IMR-90 (cell line): ENCODE measurements around the gene SPATA16. TPM values are rescaled to one million over a fixed set of nuclear protein-coding genes. Genes with fewer than 3 reads are reported as not detected.
"Not testable (repeated sequence)": the region's sequence is repeated elsewhere in the genome, so short reads cannot be mapped to it uniquely, and the experiment has no call there.

Experiments
- ATAC-seq: fragments of 200-7000 bp; cut with Tn5 transposase; 2 replicates; pipeline ENCODE4 v1.9.1; 2020; ENCODE audit warnings: low read depth, mild to moderate bottlenecking, moderate library complexity
- BruUV-seq: library from RNA; stranded (reverse); fragments of 400-500 nt; replicated peaks from 2 replicates; lab custom pipeline; 2021; lab: Mats Ljungman, UMichigan
- CTCF ChIA-PET: fragments of 300-600 bp; formaldehyde crosslinking; extraction: SDS; loops from one replicate; lab custom pipeline; 2021; ENCODE audit warnings: antibody characterized with exemption; lab: Yijun Ruan, JAX
- POLR2A ChIA-PET: fragments of 300-600 bp; sonication (Branson Sonifier 250); formaldehyde crosslinking; loops from one replicate; lab custom pipeline; 2022; ENCODE audit warnings: antibody characterized with exemption; ENCODE audit not compliant: unreplicated experiment; lab: Charles Lee
- DNase-seq: peaks from one replicate; pipeline ENCODE4 v3.0.0; 2013
- H2AFZ ChIP-seq: replicated peaks from 2 replicates; pipeline ENCODE3; 2013; ENCODE audit warnings: low read length, mild to moderate bottlenecking; ENCODE audit not compliant: poor library complexity
- H2AK5ac ChIP-seq: 2 replicates; pipeline ENCODE4 v1.6.1; 2013; ENCODE audit warnings: low read depth, low read length, inconsistent platforms
- H2AK9ac ChIP-seq: replicated peaks from 2 replicates; pipeline ENCODE3; 2013; ENCODE audit warnings: mild to moderate bottlenecking, low read depth, low read length, moderate library complexity; ENCODE audit not compliant: poor library complexity
- H2BK120ac ChIP-seq: 2 replicates; pipeline ENCODE4 v1.6.1; 2013; ENCODE audit warnings: low read depth, low read length, inconsistent platforms
- H2BK15ac ChIP-seq: 3 replicates; pipeline ENCODE4 v1.6.1; 2013; ENCODE audit warnings: low read depth, low read length, inconsistent platforms
- H2BK20ac ChIP-seq: 2 replicates; pipeline ENCODE4 v1.6.1; 2013; ENCODE audit warnings: low read depth, mild to moderate bottlenecking, inconsistent platforms, low read length, moderate library complexity
- H2BK5ac ChIP-seq: 2 replicates; pipeline ENCODE4 v1.6.1; 2013; ENCODE audit warnings: mild to moderate bottlenecking, low read depth, low read length, inconsistent platforms; ENCODE audit not compliant: poor library complexity, severe bottlenecking
- H3K14ac ChIP-seq: replicated peaks from 2 replicates; pipeline ENCODE4 v1.6.1; 2013; ENCODE audit warnings: low read depth, low read length, inconsistent platforms
- H3K18ac ChIP-seq: 2 replicates; pipeline ENCODE4 v1.6.1; 2013; ENCODE audit warnings: low read depth, low read length, control low read depth
- H3K23ac ChIP-seq: 2 replicates; pipeline ENCODE4 v1.6.1; 2013; ENCODE audit warnings: low read depth, low read length, inconsistent platforms
- H3K27ac ChIP-seq: 2 replicates; pipeline ENCODE4 v1.5.1; 2013; ENCODE audit warnings: mild to moderate bottlenecking, control low read depth, low read length; ENCODE audit not compliant: insufficient read depth
- H3K27me3 ChIP-seq: 2 replicates; pipeline ENCODE4 v1.6.1; 2013; ENCODE audit warnings: low read length; ENCODE audit not compliant: control insufficient read depth, insufficient read depth
- H3K36me3 ChIP-seq: 2 replicates; pipeline ENCODE4 v1.6.1; 2013; ENCODE audit warnings: low read length, mixed read lengths; ENCODE audit not compliant: control insufficient read depth, insufficient read depth
- H3K4ac ChIP-seq: 2 replicates; pipeline ENCODE4 v1.6.1; 2013; ENCODE audit warnings: low read depth, low read length, inconsistent platforms
- H3K4me1 ChIP-seq: 2 replicates; pipeline ENCODE4 v1.6.1; 2013; ENCODE audit warnings: low read length, mixed read lengths; ENCODE audit not compliant: control insufficient read depth, insufficient read depth
- H3K4me2 ChIP-seq: 2 replicates; pipeline ENCODE4 v1.6.1; 2013; ENCODE audit warnings: low read depth, mild to moderate bottlenecking, control low read depth, low read length, moderate library complexity
- H3K4me3 ChIP-seq: 2 replicates; pipeline ENCODE4 v1.5.1; 2013; ENCODE audit warnings: low read depth, mild to moderate bottlenecking, control low read depth, low read length, moderate library complexity; ENCODE audit not compliant: insufficient read depth
- H3K56ac ChIP-seq: 2 replicates; pipeline ENCODE4 v1.6.1; 2013; ENCODE audit warnings: low read length, inconsistent platforms; ENCODE audit not compliant: insufficient read depth; ENCODE audit errors: extremely low read depth
- H3K79me1 ChIP-seq, 2 experiments: 2 replicates each; pipeline ENCODE4 v1.6.1; 2013; ENCODE audit warnings: low read length in 2 of 2, inconsistent platforms in 1 of 2, low read depth in 1 of 2
- H3K9ac ChIP-seq: 2 replicates; pipeline ENCODE4 v1.6.1; 2013; ENCODE audit warnings: low read depth, low read length, control low read depth
- H3K9me1 ChIP-seq: 2 replicates; pipeline ENCODE4 v1.6.1; 2013; ENCODE audit warnings: low read length, inconsistent platforms; ENCODE audit not compliant: insufficient read depth
- H3K9me3 ChIP-seq: 2 replicates; pipeline ENCODE4 v1.6.1; 2013; ENCODE audit warnings: low read length; ENCODE audit not compliant: control insufficient read depth, insufficient read depth
- H4K20me1 ChIP-seq: 2 replicates; pipeline ENCODE4 v1.6.1; 2013; ENCODE audit warnings: low read length, inconsistent platforms; ENCODE audit not compliant: insufficient read depth
- H4K5ac ChIP-seq: 2 replicates; pipeline ENCODE4 v1.6.1; 2013; ENCODE audit warnings: mild to moderate bottlenecking, low read depth, low read length, control low read depth
- H4K8ac ChIP-seq, 2 experiments: 2 replicates each; pipeline ENCODE4 v1.6.1; 2013; ENCODE audit warnings: low read depth in 2 of 2, low read length in 2 of 2, control low read depth in 1 of 2, inconsistent platforms in 1 of 2
- H4K91ac ChIP-seq: 2 replicates; pipeline ENCODE4 v1.6.1; 2013; ENCODE audit warnings: low read depth, low read length, inconsistent platforms; ENCODE audit not compliant: insufficient read depth
- WGBS, 2 experiments: methylation state at CpG; one replicate each; pipeline versions ENCODE4 v1.1.5 to v1.1.7; 2013; ENCODE audit warnings: missing lambda C conversion rate in 2 of 2; ENCODE audit not compliant: insufficient read length in 1 of 2; ENCODE audit errors: extremely low coverage in 2 of 2; 5-methylcytosine and 5-hydroxymethylcytosine counted together
- dilution Hi-C: fragments of 300-500 bp; cut with HindIII; formaldehyde crosslinking; loops from one replicate; pipeline ENCODE4 v1.14.3; 2018; ENCODE audit warnings: low sequenced_read_pairs; ENCODE audit not compliant: unreplicated experiment
- in situ Hi-C: fragments of 300-500 bp; cut with MboI; formaldehyde crosslinking; loops from 3 replicates; pipeline ENCODE4 v1.14.3; 2019; ENCODE audit warnings: low sequenced_read_pairs, inconsistent platforms, mixed read lengths
- intact Hi-C: fragments of 100-400 bp; cut with micrococcal nuclease; formaldehyde crosslinking; loops from 2 replicates; pipeline ENCODE4 v1.10.0; 2022
- polyA plus RNA-seq, 3 experiments: library from polyadenylated mRNA; depleted of rRNA; stranded (reverse); fragments of >200 nt; gene quantifications; 2 replicates each; pipeline ENCODE4 v1.2.3, GENCODE V29; 2012; ENCODE audit warnings: low replicate concordance in 1 of 3
- total RNA-seq: library from RNA; depleted of rRNA; stranded (reverse); fragments of >200 nt; gene quantifications from 2 replicates; pipeline ENCODE4 v1.2.3, GENCODE V29; 2012

The SPATA16 gene
- total and polyA plus RNA-seq, 2 of the 4 experiments (the other 2 are of a cell fraction) = not detected

- H2AK9ac ChIP-seq, BruUV-seq, POLR2A ChIA-PET: not testable (repeated sequence)
Observed at GRCh38 chr3:172960626-172961182, 180.3 kb downstream of the SPATA16 start.

More at GRCh38 chr3:172960626-172961182, 180.3 kb downstream of the SPATA16 start:
- H3K18ac ChIP-seq, H2BK120ac ChIP-seq, H3K27me3 ChIP-seq, H2BK20ac ChIP-seq, H2AFZ ChIP-seq, H3K4me1 ChIP-seq, H4K20me1 ChIP-seq, H2BK15ac ChIP-seq, H3K9me3 ChIP-seq, H3K4me2 ChIP-seq, H3K14ac ChIP-seq, H3K4me3 ChIP-seq, intact Hi-C loops, ATAC-seq, dilution Hi-C loops, H3K56ac ChIP-seq, H2BK5ac ChIP-seq, H3K4ac ChIP-seq, H4K91ac ChIP-seq, H3K36me3 ChIP-seq, H3K23ac ChIP-seq, H2AK5ac ChIP-seq, H3K9ac ChIP-seq, in situ Hi-C loops, CTCF ChIA-PET, DNase-seq, H3K9me1 ChIP-seq, H4K5ac ChIP-seq, H3K79me1 ChIP-seq, H3K27ac ChIP-seq, H4K8ac ChIP-seq: not testable (repeated sequence)
- WGBS, 2 experiments = no CpG with 5 or more reads among the region's 3 CpGs
